GM18519 (cell line): ENCODE measurements around the gene FOXP1.

ENCODE experiments used
- ATAC-seq: cut with Tn5 transposase; IDR thresholded peaks from one replicate; pipeline ENCODE4 v1.9.1; 2021; ENCODE audit warnings: mild to moderate bottlenecking, moderate library complexity; ENCODE audit not compliant: unreplicated experiment, low FRiP score

The FOXP1 gene

DNA sequence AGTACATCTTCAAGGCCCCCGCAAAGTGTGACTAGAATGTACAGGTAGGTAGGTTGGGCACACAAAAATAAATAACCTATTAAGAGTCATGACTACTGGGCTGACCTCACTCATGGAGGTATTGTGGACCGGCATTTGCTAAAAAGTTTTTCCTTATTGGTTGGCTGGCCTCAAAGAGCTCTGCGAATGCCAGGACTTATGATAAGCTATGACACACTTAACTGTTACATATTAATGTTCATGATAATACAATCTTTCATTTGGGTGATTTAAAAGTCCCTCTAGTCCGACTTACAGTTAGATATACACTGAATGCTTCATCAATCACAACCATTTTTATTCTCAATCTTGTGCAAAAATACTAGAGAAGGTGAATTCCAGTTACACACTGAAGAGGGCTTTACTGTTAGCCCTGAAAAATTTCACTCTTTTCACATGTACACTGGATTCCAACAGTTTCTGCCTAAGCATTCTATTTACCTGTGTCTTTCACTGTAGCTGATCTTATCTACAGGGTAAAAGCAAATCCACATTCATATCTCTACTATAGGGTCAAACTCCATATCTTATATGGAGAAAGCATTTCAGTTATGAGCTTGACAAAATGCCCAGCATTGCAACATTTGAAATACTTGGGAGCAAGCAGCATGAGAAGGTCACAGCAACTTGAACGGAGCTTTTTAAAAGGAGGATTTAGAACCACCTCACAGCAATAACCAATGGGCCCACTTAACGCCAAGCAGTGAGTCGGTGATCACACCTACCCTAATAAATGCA lies 329.1 kb downstream of the FOXP1 start:
- ATAC-seq: no peak

DNA sequence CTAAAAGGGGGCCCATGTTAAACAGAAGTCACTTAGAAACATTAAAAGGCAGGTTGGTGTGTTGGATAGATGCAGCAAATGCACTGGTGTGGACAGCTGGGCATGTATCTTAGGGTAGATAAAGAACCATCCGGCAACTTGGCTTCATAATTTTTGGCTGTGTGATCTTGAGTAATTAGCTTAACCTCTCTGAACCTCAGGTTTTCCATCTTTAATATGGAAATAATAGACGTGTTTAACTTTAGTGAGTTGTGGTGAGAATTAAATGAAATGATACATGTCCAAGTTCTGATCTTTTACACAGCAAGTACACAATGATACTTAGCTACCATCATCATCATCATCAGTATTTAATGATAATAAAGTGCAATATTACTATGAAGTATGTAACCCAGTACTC lies 330.4 kb downstream of the FOXP1 start:
- ATAC-seq: no peak

- ATAC-seq: no peak
These were observed 331.1 kb downstream of the FOXP1 start for GRCh38 chr3:71252466-71252865.

GRCh38 chr3:71251156-71251775 lies 332.3 kb downstream of the FOXP1 start:
- no peak for ATAC-seq

DNA sequence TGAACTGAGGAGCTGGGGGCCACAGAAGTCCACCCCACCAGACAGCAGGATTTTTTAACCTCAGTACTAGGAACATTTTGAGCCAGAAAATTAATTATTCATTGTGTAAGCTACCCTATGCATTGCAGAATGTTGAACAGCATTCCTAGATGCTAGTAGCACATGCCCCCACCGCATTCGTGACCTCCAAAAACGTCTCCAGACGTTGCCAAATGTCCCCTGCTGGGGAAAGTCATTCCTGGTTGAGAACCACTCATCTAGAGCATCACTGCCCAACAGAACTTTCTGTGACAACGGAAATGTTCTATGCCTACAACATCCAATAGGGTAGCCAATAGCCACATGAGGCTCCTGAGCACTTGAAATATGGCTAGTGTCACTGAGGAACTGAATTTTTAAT lies 333.5 kb downstream of the FOXP1 start:
- no peak for ATAC-seq

GRCh38 chr3:71247958-71248335 lies 335.6 kb downstream of the FOXP1 start:
- ATAC-seq: no peak

DNA sequence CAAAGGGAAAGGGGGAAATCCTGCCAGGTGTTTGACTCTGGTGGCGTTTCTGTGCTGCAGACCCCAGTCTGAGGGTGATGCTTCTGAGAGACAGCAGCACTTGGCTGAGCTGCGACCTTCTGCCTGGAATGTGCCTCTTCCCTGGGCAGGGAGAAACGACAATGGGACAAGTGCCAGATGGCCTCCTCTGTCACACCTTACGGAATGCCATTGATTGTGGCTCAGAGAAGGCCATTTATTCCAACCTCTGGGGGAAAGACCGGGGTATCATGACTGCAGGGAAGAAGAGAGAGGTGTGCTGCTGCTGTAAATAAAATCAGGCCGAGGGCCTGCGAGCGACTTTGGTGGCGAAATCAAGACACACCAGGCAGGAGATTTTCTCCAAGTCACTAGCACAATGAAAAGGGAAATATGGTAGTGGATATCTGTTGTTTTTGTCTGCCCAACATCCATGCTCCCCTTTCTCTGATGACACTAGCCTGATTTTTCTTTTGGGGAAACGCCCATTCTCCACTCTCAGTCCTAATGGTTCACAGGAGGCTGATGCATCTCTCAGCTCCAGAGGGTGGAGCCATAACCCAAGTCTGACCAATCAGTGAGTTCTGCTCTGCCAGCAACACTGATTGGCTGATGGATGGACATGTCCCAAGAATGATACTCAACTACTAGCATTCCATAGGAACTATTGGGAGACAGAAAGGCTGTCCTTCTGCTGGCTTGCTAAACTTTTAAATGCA lies 336.1 kb downstream of the FOXP1 start:
- ATAC-seq: no peak

- ATAC-seq: no peak
These were observed 337.3 kb downstream of the FOXP1 start for GRCh38 chr3:71245971-71246880.

- ATAC-seq: no peak
These were observed 338.6 kb downstream of the FOXP1 start for GRCh38 chr3:71244826-71245488.

- ATAC-seq: no peak
These were observed 339.2 kb downstream of the FOXP1 start for GRCh38 chr3:71244153-71244825.

GRCh38 chr3:71243229-71243628 lies 340.3 kb downstream of the FOXP1 start:
- ATAC-seq: no peak

DNA sequence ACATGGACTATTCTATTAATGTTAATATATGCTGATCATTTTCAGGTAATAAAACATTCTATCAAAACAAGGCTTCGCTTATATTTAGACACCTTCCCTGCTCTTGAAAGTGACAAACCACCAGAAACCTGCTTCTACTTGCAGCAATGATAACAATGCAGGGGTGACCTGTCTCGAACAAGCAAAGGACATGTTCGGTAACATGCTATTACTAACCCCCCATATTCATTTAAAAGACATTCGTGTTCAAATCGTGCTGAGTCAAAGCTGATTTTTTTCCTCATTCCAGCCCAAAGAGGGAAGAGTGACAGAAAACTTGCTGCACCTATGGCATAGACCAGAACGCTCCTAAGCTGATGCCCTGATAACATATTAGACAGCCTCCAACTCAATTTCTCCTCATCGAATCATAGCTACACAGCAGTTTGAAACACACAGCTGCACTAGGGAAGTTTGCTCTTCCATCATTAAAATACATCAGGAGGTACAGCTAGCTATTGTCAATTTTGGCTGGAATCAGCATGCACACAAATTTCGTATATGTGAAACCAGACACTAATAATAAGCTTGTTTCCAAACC lies 341.5 kb downstream of the FOXP1 start:
- ATAC-seq: no peak

DNA sequence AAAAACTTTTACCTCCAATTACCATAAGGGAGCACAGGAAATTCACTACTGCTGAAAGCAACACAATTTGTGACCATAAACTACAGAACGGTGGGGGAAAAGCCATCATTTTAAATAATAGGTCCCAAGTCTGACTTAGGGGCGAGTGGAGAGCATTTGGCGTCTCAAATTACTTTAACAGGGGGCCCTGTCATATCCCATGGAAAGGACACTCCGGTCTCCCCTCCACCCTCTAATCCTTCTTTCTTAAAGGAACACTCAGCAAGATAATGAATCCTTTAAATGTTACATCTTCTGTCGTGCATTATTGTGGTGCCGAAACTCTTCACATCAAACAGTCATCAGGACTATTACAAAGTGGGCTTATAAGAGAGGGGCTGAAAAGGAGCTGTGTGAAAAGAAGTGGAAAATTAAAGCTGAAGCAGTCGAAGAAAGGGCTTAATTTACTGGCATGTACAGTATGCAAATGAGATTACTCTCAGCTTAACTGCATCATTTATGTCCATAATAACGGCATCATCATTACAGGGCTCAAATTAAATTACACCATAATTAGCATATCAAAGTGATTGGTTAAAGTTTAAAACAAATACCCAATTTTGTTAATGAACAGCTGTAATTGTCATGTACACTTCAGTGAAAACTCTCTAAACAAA lies 342.2 kb downstream of the FOXP1 start:
- no peak for ATAC-seq

DNA sequence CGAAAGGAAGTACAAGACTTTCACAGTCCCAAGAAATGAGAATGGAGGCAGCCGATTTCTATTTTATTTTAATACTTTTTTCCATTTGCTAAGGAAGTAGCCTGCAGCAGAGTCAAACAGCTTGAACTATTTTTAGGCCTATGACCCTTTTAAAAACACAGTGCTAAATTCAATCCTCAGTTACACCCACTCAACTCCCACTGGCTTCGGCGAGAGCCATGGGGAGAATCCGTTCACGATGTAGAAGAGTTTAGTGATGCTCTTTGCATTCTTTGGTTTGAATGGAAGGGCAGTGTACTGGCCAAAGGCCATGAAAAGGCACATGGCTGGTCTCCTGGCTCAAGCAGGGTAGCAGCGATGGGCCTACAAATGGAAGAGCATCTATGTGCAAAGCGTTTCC lies 343.5 kb downstream of the FOXP1 start:
- no peak for ATAC-seq

DNA sequence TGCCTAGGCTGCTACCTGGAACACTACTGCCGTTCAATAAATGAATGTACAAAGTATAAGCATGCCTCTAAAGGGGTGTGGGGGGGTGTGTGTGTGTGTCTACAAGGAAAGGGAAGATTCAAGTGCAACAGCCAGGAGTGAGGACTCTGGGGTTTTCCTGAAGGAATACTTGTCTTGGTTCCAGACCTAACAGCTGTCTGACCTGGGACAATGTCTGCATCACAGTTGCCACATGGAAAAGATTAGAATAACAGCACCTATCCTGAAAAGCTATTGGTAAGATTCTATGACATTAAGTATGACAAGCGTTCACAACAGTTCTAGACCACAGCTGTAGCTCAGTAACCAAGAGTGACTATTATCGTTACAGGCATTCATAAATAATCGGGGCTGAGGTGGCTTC lies 345.2 kb downstream of the FOXP1 start:
- ATAC-seq: no peak

DNA sequence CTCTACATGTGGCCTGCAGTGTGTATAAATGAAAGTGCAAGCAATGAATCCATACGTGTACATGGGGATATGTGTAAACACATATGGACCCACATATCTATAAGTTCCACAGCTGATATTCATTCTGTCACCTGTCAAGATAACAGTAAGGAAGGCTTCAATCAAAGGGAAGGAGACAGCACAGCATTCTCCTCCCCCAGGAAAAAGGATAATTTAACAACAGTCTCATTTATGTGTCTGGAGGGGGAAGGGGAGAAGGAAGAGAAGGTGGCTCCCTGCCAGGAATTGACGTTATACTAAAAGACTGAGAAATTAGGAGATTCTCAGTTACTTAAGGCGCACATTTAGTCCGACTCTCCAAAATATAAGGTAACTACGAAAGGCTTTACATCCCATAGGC lies 345.9 kb downstream of the FOXP1 start:
- no peak for ATAC-seq

- ATAC-seq: no peak
These were observed 347.7 kb downstream of the FOXP1 start for GRCh38 chr3:71235846-71236245.

DNA sequence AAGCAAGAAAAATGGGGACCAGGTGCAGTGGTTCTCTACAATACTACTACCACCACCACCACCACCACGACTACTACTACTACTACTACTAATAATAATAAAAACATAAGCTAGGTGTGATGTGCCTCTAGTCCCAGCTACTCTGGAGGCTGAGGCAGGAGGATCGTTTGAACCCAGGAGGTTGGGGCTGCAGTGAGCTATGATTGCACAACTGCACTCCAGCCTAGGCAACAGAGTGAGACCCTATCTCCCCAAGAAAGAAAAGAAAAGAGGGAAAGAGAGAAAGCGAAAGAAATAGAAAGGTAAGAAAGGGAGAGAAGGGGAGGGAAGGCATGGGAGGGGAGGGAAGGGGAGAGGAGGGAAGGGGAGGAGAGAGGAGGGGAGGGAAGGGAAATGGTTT lies 350.6 kb downstream of the FOXP1 start:
- no peak for ATAC-seq
